Activated CD8-positive, alpha-beta T cell treated with anti-CD3 and anti-CD28 coated beads for 36 hours (primary cell): Measurements from ENCODE around the gene TRIM49. TPM values are rescaled to one million over a fixed set of nuclear protein-coding genes. Genes with fewer than 3 reads are reported as not detected.
"Not testable (repeated sequence)": the region's sequence is repeated elsewhere in the genome, so short reads cannot be mapped to it uniquely, and the experiment has no call there.

Source experiments
- ATAC-seq: fragments of 200-7000 bp; cut with Tn5 transposase; one replicate; pipeline ENCODE4 v1.10.0; 2021; ENCODE audit warnings: mild to moderate bottlenecking, moderate library complexity
- CTCF ChIA-PET: fragments of 350-600 bp; sonication (Branson Sonifier 250); formaldehyde crosslinking; loops from one replicate; lab custom pipeline; 2021; ENCODE audit warnings: antibody characterized with exemption; lab: Charles Lee
- POLR2A ChIA-PET: fragments of 350-600 bp; sonication (Branson Sonifier 250); formaldehyde crosslinking; loops from one replicate; lab custom pipeline; 2021; ENCODE audit warnings: antibody characterized with exemption; lab: Charles Lee
- DNase-seq: peaks from one replicate; pipeline ENCODE4 v3.0.0-alpha.2; 2020
- H3K27ac Mint-ChIP-seq: one replicate; pipeline ENCODE4 v1.8.0; 2021; ENCODE audit warnings: mild to moderate bottlenecking, mixed read lengths
- H3K27me3 Mint-ChIP-seq: one replicate; pipeline ENCODE4 v1.8.0; 2021; ENCODE audit warnings: mixed read lengths
- H3K36me3 Mint-ChIP-seq: one replicate; pipeline ENCODE4 v1.8.0; 2021; ENCODE audit warnings: low read depth, mixed read lengths
- H3K4me1 Mint-ChIP-seq: one replicate; pipeline ENCODE4 v1.8.0; 2021; ENCODE audit warnings: low read depth, mixed read lengths
- H3K4me3 Mint-ChIP-seq: one replicate; pipeline ENCODE4 v1.8.0; 2021; ENCODE audit warnings: mild to moderate bottlenecking, moderate library complexity, mixed read lengths
- H3K9me3 Mint-ChIP-seq: one replicate; pipeline ENCODE4 v1.8.0; 2021; ENCODE audit warnings: mixed read lengths
- intact Hi-C: fragments of 100-400 bp; cut with micrococcal nuclease; formaldehyde crosslinking; loops from one replicate; pipeline ENCODE4 v1.10.0; 2022
- total RNA-seq, 2 experiments: library from RNA; stranded (reverse); gene quantifications; one replicate each; pipeline ENCODE4 v1.2.3, GENCODE V29; 2021

The TRIM49 gene, protein sequence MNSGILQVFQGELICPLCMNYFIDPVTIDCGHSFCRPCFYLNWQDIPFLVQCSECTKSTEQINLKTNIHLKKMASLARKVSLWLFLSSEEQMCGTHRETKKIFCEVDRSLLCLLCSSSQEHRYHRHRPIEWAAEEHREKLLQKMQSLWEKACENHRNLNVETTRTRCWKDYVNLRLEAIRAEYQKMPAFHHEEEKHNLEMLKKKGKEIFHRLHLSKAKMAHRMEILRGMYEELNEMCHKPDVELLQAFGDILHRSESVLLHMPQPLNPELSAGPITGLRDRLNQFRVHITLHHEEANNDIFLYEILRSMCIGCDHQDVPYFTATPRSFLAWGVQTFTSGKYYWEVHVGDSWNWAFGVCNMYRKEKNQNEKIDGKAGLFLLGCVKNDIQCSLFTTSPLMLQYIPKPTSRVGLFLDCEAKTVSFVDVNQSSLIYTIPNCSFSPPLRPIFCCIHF
- total RNA-seq = not detected

DNA sequence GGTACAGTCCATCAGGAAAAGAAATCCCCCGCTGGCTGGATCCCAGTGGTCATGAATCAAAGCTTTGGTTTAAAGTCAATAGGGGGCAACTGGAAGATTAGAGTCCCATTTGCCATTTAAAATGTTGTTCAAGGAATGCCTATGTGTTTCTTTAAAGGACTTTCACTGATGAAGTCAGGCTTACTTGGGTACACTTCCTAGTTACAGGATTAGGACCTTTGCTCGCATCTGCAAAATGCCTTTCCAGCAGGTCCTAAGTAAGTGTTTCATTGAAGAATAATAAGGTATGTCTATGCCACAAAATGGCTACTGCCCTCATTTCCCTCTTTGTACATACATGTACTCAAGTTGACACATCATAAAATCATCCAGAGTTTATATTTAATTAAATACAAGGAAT, at the start of gene TRIM49:
Gene TRIM49 (minus strand): TSS at position 101 of the 400 bp plus-strand sequence. CDS start 4,106 bp downstream, outside the sequence.
- H3K4me3 Mint-ChIP-seq, intact Hi-C loops, H3K36me3 Mint-ChIP-seq, H3K9me3 Mint-ChIP-seq, H3K27ac Mint-ChIP-seq, POLR2A ChIA-PET, H3K4me1 Mint-ChIP-seq, H3K27me3 Mint-ChIP-seq, DNase-seq, ATAC-seq, CTCF ChIA-PET: not testable (repeated sequence)

DNA sequence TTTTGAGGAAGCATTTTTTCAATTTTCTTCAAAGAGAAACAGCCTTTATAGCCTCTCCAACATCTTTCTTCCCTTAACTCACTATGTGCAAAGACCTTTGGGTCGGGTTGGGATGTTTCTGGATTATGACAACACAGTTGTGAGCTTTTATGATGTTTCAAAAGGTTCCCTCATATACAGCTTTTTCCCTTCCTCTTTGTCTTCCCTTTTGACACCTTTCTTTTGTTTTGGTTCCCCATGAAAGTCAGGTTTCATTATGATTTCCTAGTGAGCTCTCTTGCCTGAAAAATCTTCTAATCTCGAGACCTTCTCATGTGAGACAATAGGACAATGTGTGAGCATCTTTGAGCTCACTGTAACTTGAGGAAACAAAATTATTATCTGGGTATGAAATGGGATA, 18.3 kb upstream of the TRIM49 start:
- H3K27ac Mint-ChIP-seq, POLR2A ChIA-PET, H3K9me3 Mint-ChIP-seq: not testable (repeated sequence)

DNA sequence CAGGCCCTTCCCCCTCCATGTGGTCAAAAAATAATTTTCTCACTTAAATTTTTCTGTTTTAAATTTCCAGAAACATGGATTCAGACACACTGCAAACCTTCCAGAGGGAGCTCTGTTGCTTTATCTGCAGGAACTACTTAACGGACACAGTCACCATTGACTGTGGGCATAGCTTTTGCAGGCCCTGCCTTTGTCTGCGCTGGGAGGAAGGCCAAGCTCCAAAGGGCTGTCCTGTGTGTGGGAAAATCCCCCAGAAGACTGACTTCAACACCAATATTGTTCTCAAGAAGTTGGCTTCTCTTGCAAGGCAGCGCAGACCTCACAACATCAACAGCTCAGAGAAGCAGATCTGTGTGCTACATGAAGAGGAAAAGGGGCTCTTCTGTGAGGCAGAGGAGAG, 11.6 kb upstream of the TRIM49 start:
- CTCF ChIA-PET = not testable (repeated sequence)

More for the DNA sequence above, 18.3 kb upstream of the TRIM49 start:
- H3K27me3 Mint-ChIP-seq, H3K4me3 Mint-ChIP-seq, intact Hi-C loops, H3K4me1 Mint-ChIP-seq, H3K36me3 Mint-ChIP-seq, DNase-seq, ATAC-seq, CTCF ChIA-PET: not testable (repeated sequence)

DNA sequence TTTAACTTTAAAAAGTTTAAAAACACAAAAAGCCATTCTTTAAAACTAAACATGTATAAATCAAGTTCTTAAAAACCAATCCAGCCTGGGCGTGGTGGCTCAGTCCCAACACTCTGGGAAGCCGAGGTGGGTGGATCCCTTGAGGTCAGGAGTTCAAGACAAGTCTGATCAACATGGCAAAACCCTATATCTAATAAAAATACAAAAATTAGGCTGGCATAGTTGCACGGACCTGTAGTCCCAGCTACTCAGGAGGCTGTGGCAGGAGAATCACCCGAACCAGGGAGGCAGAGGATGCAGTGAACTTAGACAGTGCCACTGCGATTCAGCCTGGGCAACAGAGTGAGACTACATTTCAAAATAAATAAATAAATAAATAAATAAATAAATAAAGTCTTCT, 5.2 kb upstream of the TRIM49 start:
- ATAC-seq, H3K27me3 Mint-ChIP-seq, H3K9me3 Mint-ChIP-seq, H3K27ac Mint-ChIP-seq, H3K4me3 Mint-ChIP-seq, CTCF ChIA-PET, H3K4me1 Mint-ChIP-seq, DNase-seq, intact Hi-C loops, H3K36me3 Mint-ChIP-seq, POLR2A ChIA-PET: not testable (repeated sequence)

More for the DNA sequence above, 11.6 kb upstream of the TRIM49 start:
- DNase-seq, H3K4me1 Mint-ChIP-seq, ATAC-seq, H3K27ac Mint-ChIP-seq, intact Hi-C loops, H3K4me3 Mint-ChIP-seq, H3K27me3 Mint-ChIP-seq, H3K36me3 Mint-ChIP-seq, H3K9me3 Mint-ChIP-seq, POLR2A ChIA-PET: not testable (repeated sequence)

DNA sequence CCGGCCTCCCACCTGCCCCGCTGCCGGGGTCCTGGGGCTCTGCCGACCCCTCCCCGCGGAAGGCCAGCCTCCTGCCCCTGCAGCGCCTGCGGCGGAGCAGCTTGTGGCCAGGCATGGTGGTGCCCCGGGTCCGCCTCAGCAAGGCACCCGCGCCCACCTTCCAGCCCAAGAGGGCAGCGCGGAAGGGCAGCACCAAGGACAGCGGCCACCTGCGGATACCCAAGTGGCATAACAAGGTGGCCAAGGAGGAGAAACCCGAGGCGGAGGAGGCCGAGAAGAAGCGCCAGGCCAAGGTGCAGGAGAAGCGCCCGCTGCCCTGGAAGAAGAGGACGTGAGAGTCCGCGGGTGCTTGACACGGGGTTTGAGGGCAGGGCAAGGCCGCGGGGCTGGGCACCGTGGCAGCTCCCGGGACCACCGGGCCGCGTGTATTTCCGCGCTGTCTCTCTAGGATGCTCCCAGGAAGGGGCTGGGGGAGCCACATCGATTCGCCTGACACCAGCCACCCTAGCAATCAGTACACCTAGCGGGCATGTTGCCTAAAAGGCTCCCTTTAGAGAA, 20.8 kb downstream of the TRIM49 start:
- DNase-seq = peak; percentile 2
- not testable (repeated sequence) for ATAC-seq

DNA sequence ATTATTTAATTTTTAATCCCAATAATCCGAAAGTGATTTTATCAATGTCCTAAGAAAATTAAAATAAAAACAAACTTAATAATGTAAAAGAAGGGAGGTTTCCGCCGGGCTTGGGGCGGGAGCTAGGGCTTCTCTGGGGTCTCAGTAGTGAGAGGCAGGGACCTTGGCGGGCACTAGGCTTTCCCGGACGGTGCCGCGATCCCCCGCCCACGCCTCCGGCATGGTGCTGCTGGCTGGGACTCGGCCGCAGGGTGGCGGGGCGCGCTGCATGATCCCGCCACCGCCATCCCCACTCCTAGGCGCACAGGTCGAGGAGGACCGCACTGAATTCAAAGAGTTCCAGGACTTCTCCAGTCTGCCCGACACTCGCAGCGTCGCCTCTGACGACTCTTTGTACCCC, 22.6 kb downstream of the TRIM49 start:
- H3K4me3 Mint-ChIP-seq, POLR2A ChIA-PET, H3K27ac Mint-ChIP-seq, H3K9me3 Mint-ChIP-seq, H3K4me1 Mint-ChIP-seq, DNase-seq, H3K27me3 Mint-ChIP-seq, intact Hi-C loops, ATAC-seq, H3K36me3 Mint-ChIP-seq, CTCF ChIA-PET: not testable (repeated sequence)

More for the DNA sequence above, 20.8 kb downstream of the TRIM49 start:
- POLR2A ChIA-PET, H3K4me1 Mint-ChIP-seq, H3K36me3 Mint-ChIP-seq, H3K4me3 Mint-ChIP-seq, CTCF ChIA-PET, intact Hi-C loops, H3K27ac Mint-ChIP-seq, H3K27me3 Mint-ChIP-seq, H3K9me3 Mint-ChIP-seq: not testable (repeated sequence)

DNA sequence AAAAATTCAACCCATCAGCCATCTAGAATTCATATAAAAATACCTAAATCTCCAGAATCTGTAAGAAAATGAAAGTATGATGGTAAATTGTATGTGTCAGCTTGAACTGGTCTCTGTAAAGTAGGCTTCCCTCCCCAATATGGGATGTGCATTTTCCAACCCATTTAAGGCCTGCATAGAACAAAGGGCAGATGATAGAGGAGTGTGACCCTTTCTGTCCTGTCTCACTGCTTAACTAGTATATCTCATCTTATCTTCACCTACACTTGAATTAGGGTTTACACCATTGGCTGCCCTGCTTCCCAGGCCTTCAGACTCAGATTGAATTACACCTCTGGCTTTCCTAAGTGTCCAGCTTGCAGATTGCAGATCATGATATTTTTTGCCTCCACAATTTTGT, 57.6 kb downstream of the TRIM49 start:
- H3K27me3 Mint-ChIP-seq, H3K4me3 Mint-ChIP-seq, H3K4me1 Mint-ChIP-seq, intact Hi-C loops, POLR2A ChIA-PET, H3K36me3 Mint-ChIP-seq, H3K27ac Mint-ChIP-seq, CTCF ChIA-PET, H3K9me3 Mint-ChIP-seq, DNase-seq, ATAC-seq: not testable (repeated sequence)

Other genes with a start within 250 kb of the TRIM49 start
- not detected for gene TRIM77, start 98.3 kb downstream of the TRIM49 start, total RNA-seq
- not detected for gene TRIM64B, start 69.9 kb upstream of the TRIM49 start, total RNA-seq
- not detected for gene TRIM49D1, start 113.7 kb upstream of the TRIM49 start, total RNA-seq
- not detected for gene TRIM49D2, start 115.5 kb upstream of the TRIM49 start, total RNA-seq
- gene TRIM64, start 157.5 kb upstream of the TRIM49 start, total RNA-seq = not detected
- gene TRIM49C, start 222.5 kb upstream of the TRIM49 start, total RNA-seq = not detected